Measurements from ENCODE around the gene ETV1.

- no peak for TF ChIP-seq FOXA1 (IDR thresholded peaks at IDR 0.05)
- no peak for TF ChIP-seq BHLHE40 (IDR thresholded peaks at IDR 0.05; ENCODE audit: borderline replicate concordance)
- no peak for TF ChIP-seq ZNF384 (IDR thresholded peaks at IDR 0.05)
- TF ChIP-seq ELF4 (IDR thresholded peaks at IDR 0.05), result no peak
- TF ChIP-seq FOXM1 (IDR thresholded peaks at IDR 0.05; ENCODE audit: borderline replicate concordance), result no peak
- TF ChIP-seq FOXK2 (IDR thresholded peaks at IDR 0.05), result no peak
Observed at GRCh38 chr7:13980474-13980873, 9.0 kb downstream of the ETV1 start.
